Endothelial cell of umbilical vein (primary cell): Measurements from ENCODE around the gene PDE7B. TPM values are rescaled to one million over a fixed set of nuclear protein-coding genes. Genes with fewer than 3 reads are reported as not detected.

ENCODE experiments used
- BruUV-seq: library from RNA; stranded (reverse); fragments of 400-500 nt; replicated peaks from 2 replicates; lab custom pipeline; 2021; lab: Mats Ljungman, UMichigan
- CTCF ChIA-PET: fragments of 300-600, 350-600 bp; sonication (Branson Sonifier 250); formaldehyde crosslinking; loops from one replicate; lab custom pipeline; 2021; ENCODE audit warnings: antibody characterized with exemption, inconsistent platforms; lab: Charles Lee
- POLR2A ChIA-PET: fragments of 300-600, 350-600 bp; sonication (Branson Sonifier 250); formaldehyde crosslinking; loops from one replicate; lab custom pipeline; 2021; ENCODE audit warnings: antibody characterized with exemption, inconsistent platforms; lab: Charles Lee
- DNase-seq: peaks from one replicate; pipeline ENCODE4 v3.0.0-alpha.2; 2011; ENCODE audit warnings: low read depth, low spot score
- FAIRE-seq: peaks from 2 replicates; lab custom pipeline; 2011; peaks lifted over from hg19 to GRCh38; lab: Jason Lieb, UNC
- H2AFZ ChIP-seq: 2 replicates; pipeline ENCODE4 v1.6.0; 2012; ENCODE audit warnings: low read depth, low read length, control low read depth, inconsistent platforms
- H3K27ac ChIP-seq: 2 replicates; pipeline ENCODE4 v1.5.1; 2011; ENCODE audit warnings: low read depth, mild to moderate bottlenecking, control low read depth, low read length, moderate library complexity; ENCODE audit not compliant: insufficient read depth
- H3K27me3 ChIP-seq, 2 experiments: 2 replicates each; pipeline versions ENCODE4 v1.6.0 to v1.6.1; 2011; ENCODE audit warnings: low read length in 2 of 2, mixed read lengths in 1 of 2; ENCODE audit not compliant: control insufficient read depth in 2 of 2, insufficient read depth in 2 of 2
- H3K36me3 ChIP-seq, 2 experiments: 2 replicates in 1 of 2; 3 replicates in 1 of 2; pipeline ENCODE4 v1.5.1; 2011; ENCODE audit warnings: low read length in 2 of 2, mild to moderate bottlenecking in 1 of 2, moderate library complexity in 1 of 2; ENCODE audit not compliant: control insufficient read depth in 2 of 2, insufficient read depth in 2 of 2; ENCODE audit errors: extremely low read depth in 1 of 2
- H3K4me1 ChIP-seq: 3 replicates; pipeline ENCODE4 v1.5.1; 2011; ENCODE audit warnings: mild to moderate bottlenecking, low read length; ENCODE audit not compliant: control insufficient read depth, insufficient read depth; ENCODE audit errors: extremely low read depth
- H3K4me2 ChIP-seq: 2 replicates; pipeline ENCODE4 v1.6.1; 2011; ENCODE audit warnings: low read length, control low read depth, mixed read lengths; ENCODE audit not compliant: insufficient read depth
- H3K4me3 ChIP-seq, 3 experiments: fragments of 200-600 bp in 1 of 3; sonication (generic), shearing (Covaris generic) in 1 of 3; replicated peaks in 1 of 3; 2 replicates each; pipeline ENCODE4 v1.5.1; 2011 to 2016; ENCODE audit warnings: control low read depth in 3 of 3, low read length in 3 of 3, mild to moderate bottlenecking in 2 of 3, inconsistent platforms in 1 of 3, low read depth in 1 of 3, moderate library complexity in 1 of 3; ENCODE audit not compliant: insufficient read depth in 1 of 3
- H3K79me2 ChIP-seq: 2 replicates; pipeline ENCODE4 v1.6.0; 2012; ENCODE audit warnings: low read length, inconsistent platforms; ENCODE audit not compliant: control insufficient read depth, insufficient read depth
- H3K9ac ChIP-seq: replicated peaks from 2 replicates; pipeline ENCODE3; 2011; ENCODE audit warnings: low read length, control low read depth; ENCODE audit not compliant: insufficient read depth; ENCODE audit errors: extremely low read depth
- H3K9me1 ChIP-seq: replicated peaks from 3 replicates; pipeline ENCODE4 v1.6.0; 2011; ENCODE audit warnings: mild to moderate bottlenecking, low read length; ENCODE audit not compliant: control insufficient read depth, insufficient read depth; ENCODE audit errors: extremely low read depth
- H3K9me3 ChIP-seq: replicated peaks from 2 replicates; pipeline ENCODE4 v1.5.1; 2012; ENCODE audit warnings: low read length, inconsistent platforms; ENCODE audit not compliant: control insufficient read depth, insufficient read depth
- H4K20me1 ChIP-seq: replicated peaks from 2 replicates; pipeline ENCODE3; 2011; ENCODE audit warnings: mild to moderate bottlenecking, low read length; ENCODE audit not compliant: control insufficient read depth, insufficient read depth; ENCODE audit errors: extremely low read depth
- EZH2 ChIP-seq: IDR thresholded peaks from 2 replicates; pipeline ENCODE4 v1.6.1; 2012; ENCODE audit warnings: borderline replicate concordance, low read depth, mild to moderate bottlenecking, moderate library complexity, low read length, inconsistent platforms; ENCODE audit not compliant: severe bottlenecking
- FOS ChIP-seq: IDR thresholded peaks from 2 replicates; pipeline ENCODE4 v1.6.1; 2011; ENCODE audit warnings: mild to moderate bottlenecking, low read length, moderate library complexity, borderline replicate concordance; ENCODE audit not compliant: insufficient read depth
- GATA2 ChIP-seq: IDR thresholded peaks from 2 replicates; pipeline ENCODE4 v1.7.0; 2011; ENCODE audit warnings: low read depth, mild to moderate bottlenecking, moderate library complexity, mixed read lengths, low read length; ENCODE audit not compliant: insufficient read length, insufficient read depth
- JUN ChIP-seq: IDR thresholded peaks from 2 replicates; pipeline ENCODE4 v1.6.1; 2011; ENCODE audit warnings: borderline replicate concordance, low read depth; ENCODE audit not compliant: insufficient read length, insufficient read depth
- MYC ChIP-seq: IDR thresholded peaks from one replicate; pipeline ENCODE4 v1.6.1; 2011; ENCODE audit warnings: mild to moderate bottlenecking, low read depth, low read length
- POLR2A ChIP-seq: IDR thresholded peaks from 2 replicates; pipeline ENCODE4 v1.6.1; 2012; ENCODE audit warnings: low read depth, mild to moderate bottlenecking, control low read depth, low read length
- POLR2AphosphoS5 ChIP-seq: IDR thresholded peaks from 2 replicates; pipeline ENCODE4 v1.6.1; 2012; ENCODE audit warnings: low read depth, mild to moderate bottlenecking, control low read depth, low read length, moderate library complexity; ENCODE audit not compliant: insufficient read depth
- dilution Hi-C: fragments of 300-500 bp; cut with MboI; formaldehyde crosslinking; loops from one replicate; pipeline ENCODE4 v1.15.0; 2019; ENCODE audit warnings: low sequenced_read_pairs; ENCODE audit not compliant: extremely low pct_ligation_motif_present
- intact Hi-C: fragments of 100-400 bp; cut with micrococcal nuclease; formaldehyde crosslinking; loops from one replicate; pipeline ENCODE4 v1.10.0; 2022
- polyA plus RNA-seq, 4 experiments: library from polyadenylated mRNA; depleted of rRNA in 3 of 4; stranded (reverse) in 3 of 4; unstranded in 1 of 4; fragments of >200 nt; gene quantifications; 2 replicates each; pipeline versions ENCODE4 v1.2.1 to v1.2.3, GENCODE V29; 2011 to 2012; ENCODE audit warnings: missing spikeins in 1 of 4
- total RNA-seq: library from RNA; stranded (reverse); gene quantifications from 2 replicates; pipeline ENCODE4 v1.2.3, GENCODE V29; 2021
- TF ChIP-seq, protein P1 (sequence below): IDR thresholded peaks from 2 replicates; pipeline ENCODE4 v1.6.1; 2011; ENCODE audit not compliant: insufficient read depth, insufficient read length
- TF ChIP-seq, protein P2 (sequence below), 2 donors: IDR thresholded peaks; 1 replicate in 1 of 2; 2 replicates in 1 of 2; pipeline ENCODE4 v1.5.1; 2011; ENCODE audit warnings: low read length in 2 of 2, mild to moderate bottlenecking in 2 of 2, moderate library complexity in 2 of 2, control low read depth in 1 of 2, inconsistent platforms in 1 of 2, low read depth in 1 of 2; ENCODE audit not compliant: insufficient read depth in 1 of 2; ENCODE audit errors: extremely low read depth in 1 of 2

The PDE7B gene
- total and polyA plus RNA-seq, 2 donors (not counting 3 experiments of a cell fraction or from before 2014, with no cell fraction given), result 20.6 to 25.1 TPM

DNA sequence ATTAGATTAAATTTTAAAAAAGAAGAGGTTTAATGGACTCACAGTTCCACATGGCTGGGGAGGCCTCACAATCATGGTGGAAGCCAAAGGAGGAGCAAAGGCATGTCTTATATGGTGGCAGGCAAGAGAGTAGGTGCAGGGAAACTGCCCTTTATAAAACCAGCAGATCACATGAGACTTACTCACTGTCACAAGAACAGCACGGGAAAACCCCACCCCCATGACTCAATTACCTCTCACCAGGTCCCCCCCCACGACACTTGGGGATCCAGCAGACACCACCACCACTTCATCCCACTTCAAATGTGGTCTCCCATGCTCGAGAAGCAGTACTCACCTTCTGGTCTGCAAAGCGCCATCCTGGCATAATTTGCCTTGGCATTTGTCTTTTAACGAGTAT lies 374.0 kb downstream of the PDE7B start:
- no peaks in the 10 kb centered on the region for H3K79me2 ChIP-seq
- no TSS peak for BruUV-seq
- DNase-seq, result no peak
- H3K9me3 ChIP-seq, result no peaks in the 10 kb centered on the region
- no peak for TF ChIP-seq MYC
- no peak for TF ChIP-seq FOS
- TF ChIP-seq, protein P1, sequence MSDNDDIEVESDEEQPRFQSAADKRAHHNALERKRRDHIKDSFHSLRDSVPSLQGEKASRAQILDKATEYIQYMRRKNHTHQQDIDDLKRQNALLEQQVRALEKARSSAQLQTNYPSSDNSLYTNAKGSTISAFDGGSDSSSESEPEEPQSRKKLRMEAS, result no peak
- no peak for TF ChIP-seq EZH2
- no peak for TF ChIP-seq JUN
- no peak for TF ChIP-seq GATA2
- TF ChIP-seq POLR2AphosphoS5, result no peak
- TF ChIP-seq POLR2A, result no peak
- TF ChIP-seq, protein P2, sequence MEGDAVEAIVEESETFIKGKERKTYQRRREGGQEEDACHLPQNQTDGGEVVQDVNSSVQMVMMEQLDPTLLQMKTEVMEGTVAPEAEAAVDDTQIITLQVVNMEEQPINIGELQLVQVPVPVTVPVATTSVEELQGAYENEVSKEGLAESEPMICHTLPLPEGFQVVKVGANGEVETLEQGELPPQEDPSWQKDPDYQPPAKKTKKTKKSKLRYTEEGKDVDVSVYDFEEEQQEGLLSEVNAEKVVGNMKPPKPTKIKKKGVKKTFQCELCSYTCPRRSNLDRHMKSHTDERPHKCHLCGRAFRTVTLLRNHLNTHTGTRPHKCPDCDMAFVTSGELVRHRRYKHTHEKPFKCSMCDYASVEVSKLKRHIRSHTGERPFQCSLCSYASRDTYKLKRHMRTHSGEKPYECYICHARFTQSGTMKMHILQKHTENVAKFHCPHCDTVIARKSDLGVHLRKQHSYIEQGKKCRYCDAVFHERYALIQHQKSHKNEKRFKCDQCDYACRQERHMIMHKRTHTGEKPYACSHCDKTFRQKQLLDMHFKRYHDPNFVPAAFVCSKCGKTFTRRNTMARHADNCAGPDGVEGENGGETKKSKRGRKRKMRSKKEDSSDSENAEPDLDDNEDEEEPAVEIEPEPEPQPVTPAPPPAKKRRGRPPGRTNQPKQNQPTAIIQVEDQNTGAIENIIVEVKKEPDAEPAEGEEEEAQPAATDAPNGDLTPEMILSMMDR (IDR thresholded peaks at IDR 0.05; ENCODE audit: extremely low read depth in 1 of 2, insufficient read depth in 1 of 2, low read depth in 1 of 2, low read length in 2 of 2), result no peak
- H3K27ac ChIP-seq, result no peak overlapping the region
- H3K4me2 ChIP-seq, result no peak overlapping the region
- no peaks in the 10 kb centered on the region for H3K9me1 ChIP-seq
- H4K20me1 ChIP-seq, result no peaks in the 10 kb centered on the region
- FAIRE-seq, result no peak
- no peak overlapping the region for H3K4me3 ChIP-seq
- CTCF ChIA-PET, result interaction anchor here (0.6 to 3.8 kb wide), 45 partner anchors 8 to 791 kb away, joined by 3 to 113 read pairs (median 4); partner anchors contain the start of gene PDE7B
- no peak overlapping the region for H3K9ac ChIP-seq
- H3K4me1 ChIP-seq, result no peaks in the 10 kb centered on the region
- H2AFZ ChIP-seq, result no peak overlapping the region
- H3K27me3 ChIP-seq, result no peaks in the 10 kb centered on the region
- H3K36me3 ChIP-seq, result no peaks in the 10 kb centered on the region
- POLR2A ChIA-PET, result no interaction called here
- intact Hi-C loops, result loop anchor here (1.0 kb wide), 1 partner anchor 374 kb away; the partner anchor contains the start of gene PDE7B
- dilution Hi-C loops, result no loop called here
